ENCODE results near the gene ZNF664. TPM values are rescaled to one million over a fixed set of nuclear protein-coding genes. Genes with fewer than 3 reads are reported as not detected.
"Not testable (repeated sequence)": the region's sequence is repeated elsewhere in the genome, so short reads cannot be mapped to it uniquely, and the experiment has no call there.

ZNF664 gene
- total RNA-seq, 1 donor from 2014 or later = 88.2 TPM

DNA sequence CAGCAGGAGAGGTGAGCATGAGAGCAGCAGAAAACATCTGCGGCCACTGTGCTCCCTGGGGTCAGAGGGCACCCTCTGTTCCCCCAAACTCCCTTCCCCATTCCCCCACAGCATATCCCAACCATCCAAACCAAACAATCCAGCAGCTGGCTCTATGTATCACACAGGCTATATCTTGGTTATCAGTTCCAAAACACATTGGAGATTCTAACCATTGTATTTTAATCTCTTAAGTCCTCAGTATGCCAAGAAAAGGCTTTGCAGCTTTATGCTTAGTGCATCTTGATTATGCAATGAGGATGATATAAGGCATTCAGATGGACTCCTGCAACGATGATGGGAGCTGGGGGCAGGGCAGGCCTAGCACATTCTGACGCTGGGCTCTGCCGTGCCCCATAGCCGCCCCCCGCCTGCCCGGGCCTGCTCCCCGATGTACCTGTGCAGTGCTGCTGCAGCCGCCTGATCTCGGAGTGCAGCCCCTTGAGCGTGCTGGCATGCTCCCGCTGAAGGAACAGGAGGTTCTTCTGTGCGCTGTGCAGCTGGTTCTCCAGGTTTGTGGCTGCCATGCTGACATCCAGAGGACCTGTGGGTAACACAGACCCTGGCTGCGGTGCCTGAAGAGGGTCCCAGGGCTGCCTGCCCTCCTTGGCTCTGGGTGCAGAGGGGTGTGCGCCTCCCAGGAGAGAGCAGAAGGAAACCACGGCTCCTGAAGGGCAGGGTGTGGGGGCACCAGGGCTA lies 29.9 kb upstream of the ZNF664 start:
- no peak overlapping the region for H3K4me3 ChIP-seq (ENCODE audit: low read depth, low read length)
- H3K36me3 ChIP-seq (ENCODE audit: control insufficient read depth, insufficient read depth, low read length) = peaks cover 4% of the 10 kb centered on the region
- TF ChIP-seq, protein P1, sequence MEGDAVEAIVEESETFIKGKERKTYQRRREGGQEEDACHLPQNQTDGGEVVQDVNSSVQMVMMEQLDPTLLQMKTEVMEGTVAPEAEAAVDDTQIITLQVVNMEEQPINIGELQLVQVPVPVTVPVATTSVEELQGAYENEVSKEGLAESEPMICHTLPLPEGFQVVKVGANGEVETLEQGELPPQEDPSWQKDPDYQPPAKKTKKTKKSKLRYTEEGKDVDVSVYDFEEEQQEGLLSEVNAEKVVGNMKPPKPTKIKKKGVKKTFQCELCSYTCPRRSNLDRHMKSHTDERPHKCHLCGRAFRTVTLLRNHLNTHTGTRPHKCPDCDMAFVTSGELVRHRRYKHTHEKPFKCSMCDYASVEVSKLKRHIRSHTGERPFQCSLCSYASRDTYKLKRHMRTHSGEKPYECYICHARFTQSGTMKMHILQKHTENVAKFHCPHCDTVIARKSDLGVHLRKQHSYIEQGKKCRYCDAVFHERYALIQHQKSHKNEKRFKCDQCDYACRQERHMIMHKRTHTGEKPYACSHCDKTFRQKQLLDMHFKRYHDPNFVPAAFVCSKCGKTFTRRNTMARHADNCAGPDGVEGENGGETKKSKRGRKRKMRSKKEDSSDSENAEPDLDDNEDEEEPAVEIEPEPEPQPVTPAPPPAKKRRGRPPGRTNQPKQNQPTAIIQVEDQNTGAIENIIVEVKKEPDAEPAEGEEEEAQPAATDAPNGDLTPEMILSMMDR (IDR thresholded peaks at IDR 0.05; ENCODE audit: insufficient read depth, low read length, severe bottlenecking) = no peak
- H3K27me3 ChIP-seq (ENCODE audit: control insufficient read depth, insufficient read depth, low read length) = no peaks in the 10 kb centered on the region
- FAIRE-seq = no peak
- no peak for DNase-seq (ENCODE audit: low read depth)

DNA sequence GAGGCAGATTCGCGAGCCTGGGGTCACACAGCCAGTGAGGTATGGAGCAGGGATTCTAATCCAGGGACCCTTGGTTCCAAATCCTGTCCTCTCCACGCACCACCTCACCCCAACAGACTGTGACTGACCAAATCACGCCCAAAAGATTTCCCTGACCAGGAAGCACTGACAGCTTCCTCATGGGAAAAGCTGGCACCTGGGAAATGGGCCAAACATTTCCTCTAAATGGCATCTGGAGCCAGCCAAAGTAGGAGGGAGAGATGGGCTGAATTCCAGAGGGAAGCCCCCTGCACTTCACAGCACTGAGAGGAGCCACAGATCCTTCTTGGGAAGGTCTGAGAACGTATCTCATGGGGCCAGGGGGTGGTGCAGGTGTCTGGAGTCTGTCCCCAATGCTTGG lies 29.2 kb upstream of the ZNF664 start:
- H3K4me3 ChIP-seq (ENCODE audit: low read depth, low read length) = no peak overlapping the region
- FAIRE-seq (no peak), DNase-seq (ENCODE audit: low read depth) (no peak)
- no peaks in the 10 kb centered on the region for H3K27me3 ChIP-seq (ENCODE audit: control insufficient read depth, insufficient read depth, low read length)
- TF ChIP-seq, protein P1 (IDR thresholded peaks at IDR 0.05; ENCODE audit: insufficient read depth, low read length, severe bottlenecking) = no peak
- H3K36me3 ChIP-seq (ENCODE audit: control insufficient read depth, insufficient read depth, low read length) = peaks cover 4% of the 10 kb centered on the region

DNA sequence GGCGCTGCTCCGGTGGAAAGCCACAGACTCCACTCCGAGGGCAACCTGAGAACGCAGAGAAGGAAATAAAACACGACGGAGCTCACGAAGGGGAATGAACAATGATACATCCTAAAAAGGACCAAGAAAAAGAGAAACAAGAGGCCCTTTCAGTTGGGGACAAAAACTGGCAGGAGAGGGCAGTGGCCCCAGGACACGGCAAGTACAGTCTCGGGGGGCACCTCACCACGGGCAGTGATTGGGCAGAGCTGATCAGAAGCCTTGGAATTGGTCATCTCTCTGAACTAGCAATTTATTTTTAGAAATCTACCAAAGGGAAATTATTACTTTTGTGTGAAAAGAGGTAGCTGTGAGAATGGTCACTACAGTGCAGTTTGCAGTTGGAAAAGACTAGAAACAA lies 28.3 kb upstream of the ZNF664 start:
- peaks cover 4% of the 10 kb centered on the region for H3K36me3 ChIP-seq (ENCODE audit: control insufficient read depth, insufficient read depth, low read length)
- no peaks in the 10 kb centered on the region for H3K27me3 ChIP-seq (ENCODE audit: control insufficient read depth, insufficient read depth, low read length)
- TF ChIP-seq, protein P1 (IDR thresholded peaks at IDR 0.05; ENCODE audit: insufficient read depth, low read length, severe bottlenecking) = no peak
- DNase-seq (ENCODE audit: low read depth) = no peak
- no peak overlapping the region for H3K4me3 ChIP-seq (ENCODE audit: low read depth, low read length)
- no peak for FAIRE-seq

DNA sequence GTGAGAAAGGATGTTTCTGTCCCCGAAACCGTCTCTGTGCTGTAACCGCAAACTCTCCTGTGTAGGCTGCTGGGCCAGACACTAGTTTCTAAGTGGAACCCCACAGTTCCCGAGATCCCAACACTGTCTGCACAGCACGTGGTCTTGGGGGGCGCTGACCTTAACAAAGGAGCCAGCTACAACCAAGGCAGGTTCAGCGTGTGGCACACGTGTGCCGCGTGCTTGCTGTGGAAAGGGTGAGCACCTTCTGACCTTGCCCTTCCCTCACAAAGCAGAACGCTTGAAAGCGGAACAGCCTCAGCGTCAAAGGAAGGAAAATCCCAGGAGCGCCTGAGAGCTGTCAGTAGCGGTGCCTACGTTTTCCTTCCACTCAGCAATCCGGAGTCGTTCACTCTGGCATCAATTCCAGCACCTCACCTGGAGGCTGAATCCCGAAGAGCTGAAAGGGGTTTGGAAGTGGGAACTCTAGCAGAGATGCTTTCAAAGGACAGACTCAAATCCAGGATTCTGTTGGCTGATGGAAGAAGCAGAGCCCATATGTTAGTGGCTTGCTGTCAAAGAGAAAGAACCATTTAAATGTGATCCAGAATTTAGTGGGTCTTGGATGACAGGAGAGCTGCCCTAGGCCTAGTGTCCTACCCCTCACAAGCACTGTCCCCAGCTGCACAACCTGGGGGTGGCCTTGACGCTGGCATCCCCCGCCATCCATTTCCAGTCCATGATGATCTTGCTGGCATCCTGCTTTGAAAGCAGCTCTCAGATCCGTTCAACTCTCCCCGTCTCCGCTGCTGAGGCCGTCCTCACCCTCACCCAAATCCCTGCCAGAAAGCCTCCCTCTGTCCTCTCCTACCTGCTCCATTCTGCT lies 27.5 kb upstream of the ZNF664 start:
- TF ChIP-seq, protein P1 (IDR thresholded peaks at IDR 0.05; ENCODE audit: insufficient read depth, low read length, severe bottlenecking) = no peak
- Histone ChIP-seq H3K4me3 (ENCODE audit: low read depth, low read length) (no peak overlapping the region), H3K36me3 (ENCODE audit: control insufficient read depth, insufficient read depth, low read length) (peaks cover 4% of the 10 kb centered on the region), H3K27me3 (ENCODE audit: control insufficient read depth, insufficient read depth, low read length) (no peaks in the 10 kb centered on the region)
- FAIRE-seq (peak; percentile 88), DNase-seq (ENCODE audit: low read depth) (no peak)

DNA sequence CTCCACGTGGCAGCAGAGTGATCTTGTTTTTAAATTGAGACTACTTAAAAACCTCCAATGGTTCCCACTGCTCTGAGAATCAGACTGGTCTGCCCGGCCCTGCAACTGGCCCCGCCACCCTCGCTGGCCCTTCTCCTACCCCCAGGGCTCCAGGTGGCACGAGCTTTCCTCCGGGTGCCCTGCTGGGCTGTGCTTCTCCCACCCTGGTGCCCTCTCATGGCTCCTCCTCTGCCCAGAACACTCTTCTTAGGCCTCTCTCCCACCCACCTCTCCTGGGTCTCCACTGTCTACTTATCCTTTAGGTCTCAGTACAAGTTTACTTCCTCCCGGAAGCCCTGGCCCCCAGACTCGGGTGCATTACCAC lies 26.9 kb upstream of the ZNF664 start:
- FAIRE-seq = no peak
- no peaks in the 10 kb centered on the region for H3K27me3 ChIP-seq (ENCODE audit: control insufficient read depth, insufficient read depth, low read length)
- peaks cover 2% of the 10 kb centered on the region for H3K36me3 ChIP-seq (ENCODE audit: control insufficient read depth, insufficient read depth, low read length)
- DNase-seq (ENCODE audit: low read depth) = no peak
- TF ChIP-seq, protein P1 (IDR thresholded peaks at IDR 0.05; ENCODE audit: insufficient read depth, low read length, severe bottlenecking) = no peak
- H3K4me3 ChIP-seq (ENCODE audit: low read depth, low read length) = no peak overlapping the region

DNA sequence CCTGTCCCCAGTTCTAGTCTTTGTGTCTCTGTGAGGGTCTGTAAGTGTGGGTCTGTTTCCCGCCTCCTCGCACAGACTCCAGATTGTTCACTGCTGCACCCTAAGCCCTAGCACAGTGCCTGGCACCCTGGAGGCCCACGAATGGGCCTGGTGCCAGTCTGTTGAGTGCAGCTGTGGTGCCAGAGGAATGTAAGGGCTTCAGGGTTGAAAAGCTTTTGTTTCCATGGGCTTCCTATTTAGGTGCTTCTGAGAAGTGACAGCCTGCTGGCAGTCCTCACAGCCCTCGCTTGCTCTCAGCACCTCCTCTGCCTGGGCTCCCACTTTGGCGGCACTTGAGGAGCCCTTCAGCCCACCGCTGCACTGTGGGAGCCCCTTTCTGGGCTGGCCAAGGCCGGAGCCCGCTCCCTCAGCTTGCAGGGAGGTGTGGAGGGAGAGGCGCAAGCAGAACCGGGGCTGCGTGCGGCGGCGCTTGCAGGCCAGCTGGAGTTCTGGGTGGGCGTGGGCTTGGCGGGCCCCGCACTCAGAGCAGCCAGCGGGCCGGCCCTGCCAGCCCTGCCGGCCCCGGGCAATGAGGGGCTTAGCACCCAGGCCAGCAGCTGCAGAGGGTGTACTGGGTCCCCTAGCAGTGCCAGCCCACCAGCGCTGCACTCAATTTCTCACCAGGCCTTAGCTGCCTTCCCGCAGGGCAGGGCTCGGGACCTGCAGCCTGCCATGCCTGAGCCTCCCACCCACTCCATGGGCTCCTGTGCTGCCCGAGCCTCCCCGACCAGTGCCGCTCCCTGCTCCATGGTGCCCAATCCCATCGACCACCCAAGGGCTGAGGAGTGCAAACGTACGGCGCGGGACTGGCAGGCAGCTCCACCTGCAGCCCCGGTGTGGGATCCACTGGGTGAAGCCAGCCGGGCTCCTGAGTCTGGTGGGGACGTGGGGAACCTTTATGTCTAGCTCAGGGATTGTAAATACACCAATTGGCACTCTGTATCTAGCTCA lies 26.2 kb upstream of the ZNF664 start:
- not testable (repeated sequence) for H3K36me3 ChIP-seq (ENCODE audit: control insufficient read depth, insufficient read depth, low read length); FAIRE-seq; H3K27me3 ChIP-seq (ENCODE audit: control insufficient read depth, insufficient read depth, low read length); DNase-seq (ENCODE audit: low read depth); H3K4me3 ChIP-seq (ENCODE audit: low read depth, low read length)

DNA sequence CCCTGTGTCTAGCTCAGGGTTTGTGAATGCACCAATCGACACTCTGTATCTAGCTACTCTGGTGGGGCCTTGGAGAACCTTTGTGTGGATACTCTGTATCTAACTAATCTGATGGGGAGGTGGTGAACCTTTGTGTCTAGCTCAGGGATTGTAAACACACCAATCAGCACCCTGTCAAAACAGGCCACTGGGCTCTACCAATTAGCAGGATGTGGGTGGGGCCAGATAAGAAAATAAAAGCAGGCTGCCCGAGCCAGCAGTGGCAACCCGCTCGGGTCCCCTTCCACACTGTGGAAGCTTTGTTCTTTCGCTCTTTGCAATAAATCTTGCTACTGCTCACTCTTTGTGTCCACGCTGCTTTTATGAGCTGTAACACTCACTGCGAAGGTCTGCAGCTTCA lies 25.5 kb upstream of the ZNF664 start:
- not testable (repeated sequence) for FAIRE-seq; DNase-seq (ENCODE audit: low read depth); H3K27me3 ChIP-seq (ENCODE audit: control insufficient read depth, insufficient read depth, low read length); H3K36me3 ChIP-seq (ENCODE audit: control insufficient read depth, insufficient read depth, low read length); H3K4me3 ChIP-seq (ENCODE audit: low read depth, low read length)
